DLD1 (cell line): ENCODE results near the gene POLN.

ENCODE experiments used
- in situ Hi-C: cut with HindIII; loops from 2 replicates; pipeline ENCODE4 v1.10.0; 2017; ENCODE audit warnings: low sequenced_read_pairs

The POLN gene

DNA sequence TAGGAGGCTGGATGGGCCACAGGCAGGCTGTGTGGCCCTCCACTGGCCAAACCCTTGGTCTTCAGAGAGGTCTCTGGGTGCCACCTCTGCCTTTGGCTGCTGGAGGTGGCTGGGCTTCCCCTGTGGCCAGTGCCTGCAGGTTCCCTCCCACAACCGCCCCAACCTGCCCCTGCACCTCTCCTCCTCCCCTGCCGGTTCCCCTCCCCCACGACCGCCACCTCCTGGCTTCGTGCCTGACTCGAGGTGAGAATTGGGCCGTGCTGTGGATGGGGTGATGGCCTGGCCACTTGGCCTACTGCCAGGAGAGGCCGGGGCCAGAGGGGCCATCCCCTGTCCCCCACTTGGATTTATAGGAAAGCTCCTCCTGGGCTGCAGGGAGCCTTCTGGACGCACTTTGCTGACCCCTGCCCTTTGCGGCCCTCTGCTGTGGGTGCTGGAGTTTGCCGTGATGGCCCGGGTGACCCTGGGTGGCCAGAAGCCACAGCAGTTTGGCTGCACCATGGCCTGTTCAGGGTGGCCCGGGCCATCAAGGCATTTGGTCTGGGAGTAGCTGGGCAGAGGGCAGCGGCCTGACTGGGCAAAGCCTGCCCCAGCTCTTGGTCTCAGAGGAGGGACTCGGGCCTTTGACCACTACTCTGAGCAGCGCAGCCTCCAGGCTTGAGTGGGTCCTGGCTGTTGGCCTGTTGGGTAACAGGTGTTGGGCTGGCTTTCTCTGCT lies 179.0 kb downstream of the POLN start:
- in situ Hi-C loops = no loop called here

DNA sequence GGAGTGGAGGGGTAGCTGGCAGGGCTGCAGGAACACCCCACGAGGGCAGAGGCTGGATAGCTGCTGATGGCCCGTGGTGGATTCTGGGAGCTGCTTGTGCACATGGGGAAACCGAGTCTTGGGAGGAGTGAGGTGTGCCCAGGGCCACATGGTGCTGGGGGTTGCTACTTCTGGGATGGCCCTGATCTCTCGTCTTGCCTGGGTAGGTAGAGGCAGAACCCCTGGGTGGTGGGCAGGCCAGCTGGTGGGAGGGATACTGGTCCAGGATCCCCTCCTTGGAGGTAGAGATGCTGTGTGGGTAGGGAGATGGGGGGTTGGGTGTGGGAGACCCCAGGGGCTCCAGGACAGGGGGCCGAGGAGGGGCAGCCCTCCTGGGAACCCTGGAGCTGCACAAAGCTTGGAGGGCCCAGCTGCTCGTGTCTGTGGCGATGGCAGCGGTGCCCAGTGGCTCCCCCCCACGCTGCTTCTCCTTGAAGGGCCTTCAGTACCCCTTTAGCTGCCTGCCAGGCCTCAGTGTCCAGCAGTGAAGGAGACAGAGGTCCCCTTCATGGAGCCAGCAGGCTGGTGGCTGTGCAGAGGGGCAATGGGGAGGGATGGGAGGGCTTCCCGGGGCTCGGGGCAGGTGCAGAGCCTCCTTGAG lies 179.6 kb downstream of the POLN start:
- in situ Hi-C loops = no loop called here

DNA sequence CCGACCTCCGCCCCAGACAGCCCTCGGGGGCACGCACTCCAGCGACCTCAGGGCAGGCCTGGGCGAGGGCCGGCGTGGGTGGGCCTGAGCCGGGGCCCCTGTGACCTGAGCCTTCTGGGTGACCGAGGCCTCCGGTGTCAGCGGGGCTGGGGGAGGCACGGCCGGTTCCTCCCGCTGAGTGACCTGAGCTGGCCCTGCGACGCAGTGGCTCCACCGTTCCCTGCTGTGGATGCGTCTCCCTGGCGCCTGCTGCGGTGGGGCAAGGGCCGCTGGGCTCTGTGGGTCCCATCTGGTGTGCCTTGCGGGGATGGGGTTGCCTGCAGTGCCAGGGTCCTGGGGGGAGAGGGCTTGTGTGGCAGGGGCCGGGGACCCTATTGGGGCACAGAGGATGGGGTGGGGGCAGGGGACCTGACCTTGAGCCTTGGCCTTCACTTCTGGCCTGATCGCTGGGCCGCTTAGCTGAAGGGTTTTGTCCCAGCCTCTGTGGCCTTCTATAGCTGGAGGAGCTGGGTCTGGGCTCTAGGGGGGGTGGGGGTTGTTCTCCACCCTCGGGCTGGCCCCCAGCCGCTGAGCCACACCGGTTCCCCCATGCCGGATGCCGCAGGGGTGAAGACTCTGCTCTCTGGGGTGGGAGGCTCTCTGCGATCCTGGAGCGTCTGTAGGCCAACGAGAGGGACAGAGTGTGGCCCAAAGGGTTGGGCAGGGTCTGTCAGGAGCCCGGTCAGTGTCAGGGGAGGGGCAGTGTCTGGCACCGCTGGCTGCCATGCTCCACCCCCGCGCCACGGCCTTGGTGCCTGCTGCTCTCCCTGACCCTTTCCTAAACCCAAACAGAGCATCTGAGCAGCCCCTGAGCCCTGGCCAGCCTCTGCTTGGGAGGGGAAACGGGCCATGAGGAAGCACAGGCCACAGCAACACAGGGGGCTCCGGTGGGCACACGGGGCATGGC lies 180.5 kb downstream of the POLN start:
- in situ Hi-C loops = no loop called here

DNA sequence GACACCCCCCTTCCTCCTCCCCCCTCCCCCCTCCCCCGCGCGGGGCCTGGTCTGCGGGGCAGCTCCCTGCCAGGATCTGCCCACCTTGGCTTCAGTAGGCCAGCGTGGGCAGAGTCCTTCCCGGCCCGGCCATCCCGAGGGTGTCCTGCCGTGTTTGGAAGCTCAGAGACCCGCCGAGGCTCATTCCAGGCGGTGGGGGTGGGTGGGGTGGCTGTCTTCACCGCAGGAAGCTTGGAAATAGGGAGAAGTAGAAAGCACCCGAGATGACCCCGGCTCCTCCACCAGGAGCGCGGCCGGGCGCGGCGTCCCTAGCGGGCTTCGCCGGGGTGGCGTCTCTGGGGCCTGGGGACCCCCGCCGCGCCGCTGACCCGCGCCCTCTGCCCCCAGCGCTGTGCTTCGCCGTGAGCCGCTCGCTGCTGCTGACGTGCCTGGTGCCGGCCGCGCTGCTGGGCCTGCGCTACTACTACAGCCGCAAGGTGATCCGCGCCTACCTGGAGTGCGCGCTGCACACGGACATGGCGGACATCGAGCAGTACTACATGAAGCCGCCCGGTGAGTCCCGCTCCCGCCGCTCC lies 181.2 kb downstream of the POLN start:
- in situ Hi-C loops = no loop called here

DNA sequence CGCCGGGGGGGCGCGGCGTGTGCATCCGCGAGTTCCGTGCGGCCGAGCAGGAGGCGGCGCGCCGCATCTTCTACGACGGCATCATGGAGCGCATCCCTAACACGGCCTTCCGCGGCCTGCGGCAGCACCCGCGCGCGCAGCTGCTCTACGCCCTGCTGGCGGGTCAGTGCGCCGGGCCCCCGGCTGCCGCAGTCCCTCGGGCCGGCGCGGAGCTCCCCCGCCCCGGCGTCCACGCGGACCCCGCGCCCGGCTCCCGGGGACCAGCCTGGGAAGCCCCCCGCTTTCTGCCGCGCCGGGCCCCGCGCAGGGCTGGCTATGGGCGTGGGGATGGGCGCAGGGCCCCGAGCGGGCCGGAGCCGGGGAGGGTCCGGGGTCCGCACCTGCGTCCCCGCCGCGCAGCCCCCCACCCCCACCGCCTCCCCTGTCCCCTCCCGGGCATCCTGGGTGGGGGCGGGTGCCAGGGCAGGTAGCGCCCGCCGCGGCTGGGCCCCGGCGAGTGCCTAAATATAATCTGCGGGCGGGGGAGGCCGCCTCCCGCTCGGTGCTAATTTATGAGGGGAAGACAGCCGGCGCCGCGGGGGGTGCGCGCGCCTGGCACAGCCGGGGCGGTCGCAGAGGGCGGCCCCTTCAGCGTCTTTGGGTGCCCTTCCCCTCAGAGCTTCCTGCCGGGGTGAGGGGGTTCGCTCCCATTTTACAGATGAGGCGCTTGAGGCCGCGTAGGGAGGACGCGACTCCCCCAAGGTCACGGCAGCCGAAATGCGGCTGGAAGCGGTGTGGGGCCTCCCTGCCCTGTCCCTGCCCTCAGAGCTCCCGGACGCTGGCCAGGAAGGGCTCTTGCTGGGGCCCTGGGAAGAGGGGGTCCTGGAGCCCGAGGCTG lies 182.0 kb downstream of the POLN start:
- in situ Hi-C loops = no loop called here

DNA sequence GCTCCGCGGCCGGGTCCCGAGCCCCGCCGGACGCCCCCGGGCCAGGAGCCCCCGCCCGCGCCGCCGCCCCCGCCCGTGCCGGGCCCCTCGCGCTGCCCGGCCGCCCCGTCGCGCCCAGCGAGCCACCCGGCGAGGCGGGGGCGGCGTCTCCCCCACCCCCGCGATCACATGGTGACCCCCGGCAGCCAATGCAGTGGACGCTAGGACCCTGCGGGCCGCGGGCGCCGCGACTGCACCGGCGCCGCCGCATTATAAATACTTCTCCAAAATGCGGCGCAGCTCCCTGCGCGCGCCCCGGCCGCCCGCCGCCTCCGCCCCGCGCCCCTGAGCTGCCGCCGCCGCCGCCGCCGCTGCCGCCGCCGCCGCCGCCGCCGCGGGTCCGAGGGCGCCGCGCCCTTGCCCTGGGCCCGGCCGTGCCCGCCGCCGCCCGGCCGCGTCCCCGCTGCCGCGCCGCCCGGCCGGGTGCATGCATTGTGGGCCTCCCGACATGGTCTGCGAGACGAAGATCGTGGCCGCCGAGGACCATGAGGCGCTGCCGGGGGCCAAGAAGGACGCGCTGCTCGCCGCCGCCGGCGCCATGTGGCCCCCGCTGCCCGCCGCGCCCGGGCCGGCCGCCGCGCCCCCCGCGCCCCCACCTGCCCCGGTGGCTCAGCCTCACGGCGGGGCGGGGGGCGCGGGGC lies 182.7 kb downstream of the POLN start, which contains the start of gene NAT8L:
TSS of gene NAT8L (plus strand) at position 282 of the 680 bp plus-strand sequence. CDS start at position 467, 185 bp downstream.
- in situ Hi-C loops = no loop called here

DNA sequence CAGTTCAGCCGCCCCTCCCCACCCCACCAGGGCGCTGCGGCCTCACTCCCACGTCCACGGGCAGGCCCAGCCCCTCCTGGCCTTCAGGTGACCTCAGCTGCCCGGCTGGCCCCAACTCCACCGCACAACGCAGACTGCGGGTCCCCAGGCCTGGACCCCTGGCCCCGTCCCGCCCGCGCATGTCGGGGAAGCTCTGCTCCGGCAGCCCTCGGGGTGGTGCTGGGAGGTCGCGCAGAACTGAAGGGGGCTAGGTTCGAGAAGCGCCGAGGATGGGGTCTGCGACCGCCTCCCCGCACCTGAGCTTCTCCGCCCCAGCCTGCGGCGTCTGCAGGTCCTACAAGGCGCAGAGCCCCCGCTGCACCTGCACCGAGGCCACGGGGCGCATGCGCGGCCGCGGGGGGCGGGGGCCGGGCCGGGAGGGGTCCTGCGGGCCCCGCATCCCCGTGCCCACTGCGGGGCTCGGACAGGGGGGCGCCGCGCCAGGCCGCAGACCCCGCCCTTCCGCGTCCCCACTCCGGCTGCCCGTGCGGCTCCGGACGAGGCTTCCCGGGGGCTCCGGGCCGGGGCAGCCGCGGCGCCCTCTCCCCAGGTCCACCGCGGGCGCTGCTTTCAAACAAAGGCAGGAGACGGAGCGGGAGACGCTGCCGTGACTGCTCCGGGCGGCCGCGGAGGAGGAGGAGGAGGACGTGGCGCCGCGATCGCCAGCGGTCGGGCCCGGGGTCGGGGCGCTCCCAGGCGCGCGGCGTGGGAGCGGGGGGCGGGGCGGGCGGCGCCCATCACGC lies 183.5 kb downstream of the POLN start:
- in situ Hi-C loops = no loop called here

DNA sequence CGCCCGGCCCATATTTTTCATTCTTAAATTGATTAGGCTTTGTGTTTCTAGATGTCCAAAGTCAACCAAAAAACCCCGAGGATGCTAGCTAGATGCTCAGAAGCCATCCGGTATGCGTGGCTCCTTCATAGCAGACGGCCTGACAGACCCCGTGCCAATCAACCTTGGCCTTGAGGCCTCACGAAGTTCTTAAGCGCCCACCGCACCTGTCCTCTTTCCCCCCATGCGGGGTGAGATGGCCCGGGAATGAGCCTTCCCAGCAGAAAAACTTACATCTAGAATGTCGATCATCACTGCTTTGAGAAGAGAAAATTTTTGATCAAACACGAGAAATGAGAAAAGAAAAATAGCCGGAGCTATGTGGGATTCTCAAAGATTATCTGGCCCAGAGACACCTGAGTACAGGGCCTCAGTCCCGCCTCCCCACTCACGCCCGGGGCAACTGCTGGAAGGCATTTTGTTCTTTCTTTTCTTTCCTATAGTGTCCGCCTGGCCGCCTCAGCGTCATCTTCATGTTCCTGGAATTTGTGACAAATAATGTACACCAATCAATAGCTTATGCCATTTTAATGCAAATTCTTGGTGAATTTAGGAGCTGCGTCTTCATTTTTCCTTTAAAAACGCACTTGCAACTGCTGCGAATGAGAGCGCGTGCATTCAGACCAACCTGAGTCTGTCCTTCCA lies 184.4 kb downstream of the POLN start:
- in situ Hi-C loops = no loop called here

DNA sequence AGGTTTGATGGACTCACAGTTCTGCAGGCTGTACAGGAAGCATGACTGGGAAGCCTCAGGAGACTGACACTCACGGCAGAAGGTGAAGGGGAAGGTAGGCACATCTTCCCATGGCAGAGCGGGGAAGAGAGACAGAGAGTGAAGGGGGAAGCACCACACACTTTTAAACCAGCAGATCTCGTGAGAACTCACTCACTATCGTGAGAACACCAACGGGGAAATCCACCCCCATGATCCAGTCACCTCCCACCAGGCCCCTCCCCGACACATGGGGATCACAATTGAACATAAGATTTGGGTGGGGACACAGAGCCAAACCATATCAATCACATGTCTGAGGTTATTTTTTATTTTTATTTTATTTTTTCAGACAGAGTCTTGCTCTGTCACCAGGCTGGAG lies 187.7 kb downstream of the POLN start:
- in situ Hi-C loops = no loop called here

DNA sequence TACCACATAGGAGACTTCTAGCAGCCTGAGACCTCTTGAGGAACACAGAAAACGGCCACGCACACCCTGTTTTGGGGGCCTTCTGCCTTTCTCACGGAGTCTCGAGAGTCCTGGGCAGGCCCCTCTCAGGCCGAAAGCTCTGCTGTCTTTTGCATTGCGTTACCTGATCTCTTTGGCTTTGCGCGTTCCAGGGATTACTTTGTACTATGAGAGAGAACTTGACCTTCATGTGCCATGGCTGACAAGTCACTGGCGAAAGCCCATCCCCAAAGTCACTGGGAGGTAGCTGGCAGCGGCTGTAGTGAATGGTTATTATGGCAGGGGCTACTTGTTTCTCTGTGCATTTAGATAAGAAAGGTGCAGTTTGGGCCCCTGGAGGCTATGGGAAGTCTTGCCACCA lies 190.8 kb downstream of the POLN start:
- in situ Hi-C loops = no loop called here

DNA sequence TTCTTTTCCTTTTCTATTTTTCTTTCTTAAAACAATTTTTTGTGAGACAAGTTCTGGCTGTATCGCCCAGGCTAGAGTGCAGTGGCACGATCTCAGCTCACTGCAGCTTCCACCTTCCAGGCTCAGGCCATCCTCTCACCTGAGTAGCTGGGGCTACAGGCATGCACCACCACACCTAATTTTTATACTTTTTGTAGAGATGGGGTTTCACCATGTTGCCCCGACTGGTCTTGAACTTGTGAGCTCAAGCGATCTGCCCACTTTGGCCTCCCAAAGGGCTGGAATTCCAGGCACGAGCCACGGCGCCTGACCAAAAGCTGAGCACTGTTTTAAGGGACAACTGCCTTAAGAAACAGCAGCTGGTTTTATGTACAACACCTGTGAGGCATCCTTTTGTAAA lies 192.1 kb downstream of the POLN start:
- in situ Hi-C loops = no loop called here

DNA sequence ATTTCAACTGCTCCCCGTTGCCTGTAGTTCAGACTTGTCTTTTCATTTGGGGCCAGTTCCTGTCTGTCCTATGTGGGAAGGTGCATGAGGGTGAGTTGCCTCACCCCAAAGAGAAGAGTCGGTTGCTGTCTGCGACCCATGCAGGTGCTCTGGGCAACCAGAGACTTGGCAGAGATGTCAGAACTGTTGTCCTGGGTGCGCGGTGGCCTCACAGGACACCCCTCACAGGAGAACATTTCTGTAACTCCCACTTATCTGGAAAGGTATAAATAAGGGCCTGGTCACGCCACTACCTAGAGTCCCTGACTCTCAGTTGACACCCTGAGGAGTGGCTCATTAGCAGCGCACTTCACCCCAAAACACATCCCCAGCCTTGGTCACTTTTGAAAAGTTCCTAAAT lies 192.5 kb downstream of the POLN start:
- in situ Hi-C loops = no loop called here

DNA sequence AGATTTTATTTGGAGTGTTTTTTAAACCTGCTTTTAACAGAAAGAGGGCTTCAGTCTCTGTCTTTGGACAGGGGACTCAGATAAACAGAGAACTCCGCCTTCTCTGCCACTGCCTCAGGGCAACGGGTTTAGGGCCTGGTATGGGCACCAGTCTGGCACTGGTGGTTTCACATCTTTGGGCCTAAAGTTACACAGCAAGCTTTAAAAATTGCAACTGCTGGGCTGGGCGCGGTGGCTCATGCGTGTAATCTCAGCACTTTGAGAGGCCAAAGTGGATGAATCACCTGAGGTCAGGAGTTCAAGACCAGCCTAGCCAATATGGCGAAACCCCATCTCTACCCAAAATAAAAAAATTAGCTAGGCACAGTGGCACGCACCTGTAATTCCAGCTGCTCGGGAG lies 193.1 kb downstream of the POLN start:
- in situ Hi-C loops = no loop called here

DNA sequence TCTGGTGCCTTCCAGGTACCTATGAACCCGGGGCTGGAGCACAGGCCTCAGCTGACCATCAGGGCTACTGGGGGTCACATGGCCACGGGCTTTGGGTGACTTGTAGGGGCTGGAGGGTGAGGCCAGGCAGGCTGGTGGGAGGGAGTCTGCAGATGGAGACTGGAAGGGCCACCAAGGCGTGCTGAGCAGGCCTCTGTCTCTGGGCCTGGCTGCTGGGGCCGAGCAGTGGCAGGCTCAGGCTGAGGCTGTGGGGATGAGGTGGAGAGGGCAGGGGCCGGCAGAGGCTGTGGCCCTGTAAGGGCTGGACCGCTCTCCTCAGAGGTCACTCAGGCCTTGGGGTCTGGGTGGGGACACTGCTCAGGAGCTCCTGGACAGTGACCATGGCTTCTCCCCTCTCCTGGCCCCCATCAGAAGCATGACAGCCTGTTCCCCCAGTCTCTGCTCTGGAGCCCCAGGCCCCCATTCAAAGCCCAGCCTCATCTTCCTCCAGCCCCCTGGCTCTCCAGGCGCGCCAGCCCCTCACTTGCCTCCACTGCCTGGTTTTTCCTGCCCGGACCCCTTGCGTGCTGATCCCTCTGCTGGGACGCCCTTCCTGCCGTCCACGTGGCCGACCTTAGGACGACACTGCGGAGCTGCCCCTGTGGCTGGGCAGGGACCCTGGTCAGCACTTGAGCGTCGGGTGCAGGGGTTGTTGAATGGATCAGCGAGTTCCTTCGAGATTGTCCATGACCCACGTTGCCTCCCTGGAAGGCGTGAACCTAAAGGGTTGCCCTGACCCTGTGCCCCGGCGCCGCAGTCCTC lies 193.9 kb downstream of the POLN start:
- in situ Hi-C loops = no loop called here

DNA sequence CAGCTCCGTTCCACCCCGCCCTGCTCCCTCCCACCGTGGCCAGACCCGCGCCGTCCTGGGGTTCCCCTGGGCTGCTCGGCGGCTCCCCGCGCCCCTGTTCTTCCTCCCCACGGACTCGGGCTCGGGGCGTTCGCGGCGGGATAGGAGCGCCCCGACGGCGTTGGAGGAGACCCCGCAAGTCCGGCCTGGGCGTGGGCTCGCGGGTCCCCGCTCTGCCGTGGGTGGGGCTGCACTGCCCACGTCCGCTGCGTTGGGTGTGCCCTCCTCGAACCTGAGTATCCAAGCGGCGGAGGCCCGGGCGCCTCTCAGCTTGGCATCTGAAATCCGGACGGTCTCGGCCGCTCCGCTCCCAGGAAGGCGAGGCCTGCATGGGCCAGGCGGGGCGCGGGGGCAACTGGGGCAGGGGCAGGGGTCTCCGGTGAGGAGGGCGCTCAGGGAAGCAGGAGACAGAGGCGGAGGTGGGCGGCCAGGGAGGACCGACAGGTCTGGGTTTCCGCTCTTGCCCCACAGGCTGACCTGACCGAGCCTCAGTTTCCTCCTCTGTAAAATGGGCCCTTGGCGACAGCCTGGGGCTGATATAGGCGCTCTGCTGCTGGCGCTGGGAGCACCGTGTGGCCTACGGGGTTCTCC lies 194.8 kb downstream of the POLN start:
- in situ Hi-C loops = no loop called here

DNA sequence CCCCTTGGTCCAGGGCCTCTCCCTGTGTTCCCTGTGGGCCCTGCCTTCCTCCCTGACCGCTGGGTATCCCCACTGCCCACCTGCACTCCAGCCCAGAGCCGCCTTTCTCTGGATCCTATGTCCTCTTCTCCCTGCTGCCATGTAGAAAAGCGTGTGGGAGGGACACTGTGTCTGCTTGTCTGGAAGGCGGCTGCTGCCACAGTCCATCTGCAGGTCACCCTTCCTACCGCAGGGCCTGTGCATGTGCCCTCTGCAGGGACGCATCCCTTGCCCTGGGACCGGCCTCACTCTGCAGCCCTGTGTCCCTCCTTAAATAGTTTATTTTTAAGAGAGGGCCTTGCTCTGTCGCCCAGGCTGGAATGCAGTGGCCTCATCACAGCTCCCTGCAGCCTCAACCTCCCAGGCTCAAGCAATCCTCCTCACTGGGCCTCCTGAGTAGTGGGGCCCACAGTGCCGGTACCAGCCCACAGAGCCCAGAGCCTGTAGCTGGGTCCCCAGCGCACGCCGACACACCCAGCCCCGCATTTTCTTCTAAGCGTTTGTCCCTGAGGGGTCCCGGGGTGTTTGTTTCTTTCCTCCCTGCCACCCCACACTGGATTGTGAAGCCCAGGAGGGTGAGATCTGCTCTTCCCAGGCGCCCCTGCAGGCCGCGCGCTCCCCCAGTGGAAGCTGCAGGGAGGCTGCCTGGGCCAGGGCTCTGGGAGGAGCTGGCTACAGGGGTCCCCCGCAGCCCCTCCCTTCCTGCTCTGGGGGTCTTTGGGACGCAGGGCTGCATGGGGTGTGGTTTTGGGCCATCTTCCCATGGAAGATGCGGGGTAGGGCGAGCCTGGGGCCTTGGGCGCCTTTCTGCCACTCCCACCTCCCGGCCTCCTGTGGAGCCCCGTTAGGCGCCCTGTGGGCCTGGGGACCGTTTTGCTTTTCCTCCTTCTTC lies 195.6 kb downstream of the POLN start:
- in situ Hi-C loops = no loop called here
